GM10266 (cell line): ENCODE measurements around the gene MORN1.

Experiments used
- DNase-seq: peaks from one replicate; pipeline ENCODE4 v3.0.0; 2012; ENCODE audit errors: extremely low spot score
- TF ChIP-seq, protein P1 (sequence below): IDR thresholded peaks from 2 replicates; pipeline ENCODE4 v1.5.1; 2012; ENCODE audit warnings: mild to moderate bottlenecking, low read depth; ENCODE audit not compliant: control insufficient read depth, insufficient read depth; ENCODE audit errors: missing control alignments

Gene MORN1

DNA sequence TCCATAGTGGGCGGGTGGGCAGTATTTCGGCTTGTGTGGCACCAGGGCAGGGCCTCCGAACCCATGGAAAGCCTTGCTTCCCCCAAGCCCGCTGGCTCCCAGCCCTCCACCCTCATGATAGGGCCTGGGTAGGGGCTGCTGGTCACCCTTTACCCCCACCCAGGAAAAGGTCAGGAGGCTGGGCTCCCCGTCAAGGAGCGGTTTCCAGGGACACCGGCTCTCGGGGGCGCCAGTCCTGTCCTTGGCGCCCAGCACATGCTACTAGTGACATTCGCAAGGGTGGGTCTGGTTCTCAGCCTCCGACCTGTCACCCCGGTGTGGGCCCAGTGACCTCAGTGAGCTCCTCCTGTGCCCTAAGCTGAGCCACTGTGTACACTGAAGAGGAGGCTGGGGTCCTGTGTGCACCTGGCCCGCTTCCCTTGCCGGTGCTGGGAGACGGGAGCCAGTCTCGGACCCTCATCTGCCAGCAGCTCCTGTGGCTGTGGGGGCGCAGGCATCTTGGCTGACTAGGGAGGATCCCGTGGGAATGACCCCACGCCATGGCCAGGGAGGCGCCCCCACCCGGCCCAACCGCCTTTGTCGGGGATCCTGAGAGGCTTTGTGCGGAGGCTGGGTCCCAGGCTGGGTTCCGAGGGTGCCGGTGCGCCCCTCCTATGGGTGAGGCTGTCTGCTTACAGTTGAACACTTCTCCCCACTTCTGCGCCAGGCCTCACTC is 108.6 kb downstream of the MORN1 start:
- DNase-seq, result no peak
- TF ChIP-seq, protein P1, sequence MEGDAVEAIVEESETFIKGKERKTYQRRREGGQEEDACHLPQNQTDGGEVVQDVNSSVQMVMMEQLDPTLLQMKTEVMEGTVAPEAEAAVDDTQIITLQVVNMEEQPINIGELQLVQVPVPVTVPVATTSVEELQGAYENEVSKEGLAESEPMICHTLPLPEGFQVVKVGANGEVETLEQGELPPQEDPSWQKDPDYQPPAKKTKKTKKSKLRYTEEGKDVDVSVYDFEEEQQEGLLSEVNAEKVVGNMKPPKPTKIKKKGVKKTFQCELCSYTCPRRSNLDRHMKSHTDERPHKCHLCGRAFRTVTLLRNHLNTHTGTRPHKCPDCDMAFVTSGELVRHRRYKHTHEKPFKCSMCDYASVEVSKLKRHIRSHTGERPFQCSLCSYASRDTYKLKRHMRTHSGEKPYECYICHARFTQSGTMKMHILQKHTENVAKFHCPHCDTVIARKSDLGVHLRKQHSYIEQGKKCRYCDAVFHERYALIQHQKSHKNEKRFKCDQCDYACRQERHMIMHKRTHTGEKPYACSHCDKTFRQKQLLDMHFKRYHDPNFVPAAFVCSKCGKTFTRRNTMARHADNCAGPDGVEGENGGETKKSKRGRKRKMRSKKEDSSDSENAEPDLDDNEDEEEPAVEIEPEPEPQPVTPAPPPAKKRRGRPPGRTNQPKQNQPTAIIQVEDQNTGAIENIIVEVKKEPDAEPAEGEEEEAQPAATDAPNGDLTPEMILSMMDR, result no peak

DNA sequence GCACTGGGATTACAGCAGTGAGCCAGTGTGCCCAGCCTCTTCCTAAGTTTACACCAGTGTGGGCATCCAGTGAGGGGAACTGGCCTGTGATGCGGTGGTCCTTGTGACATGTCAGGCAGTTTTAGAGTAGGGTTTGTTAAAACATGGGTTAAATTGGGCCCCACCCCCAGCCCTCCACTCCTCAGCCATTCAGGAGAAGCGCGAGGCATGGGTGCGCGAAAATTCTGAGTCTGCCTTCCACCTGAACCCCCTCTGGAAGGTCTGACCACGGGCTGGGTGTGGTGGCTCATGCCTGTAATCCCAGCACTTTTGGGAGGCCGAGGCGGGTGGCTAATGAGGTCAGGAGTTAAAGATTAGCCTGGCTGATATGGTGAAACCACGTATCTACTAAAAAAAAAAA is 111.5 kb downstream of the MORN1 start:
- no peak for DNase-seq
- TF ChIP-seq, protein P1, result no peak

DNA sequence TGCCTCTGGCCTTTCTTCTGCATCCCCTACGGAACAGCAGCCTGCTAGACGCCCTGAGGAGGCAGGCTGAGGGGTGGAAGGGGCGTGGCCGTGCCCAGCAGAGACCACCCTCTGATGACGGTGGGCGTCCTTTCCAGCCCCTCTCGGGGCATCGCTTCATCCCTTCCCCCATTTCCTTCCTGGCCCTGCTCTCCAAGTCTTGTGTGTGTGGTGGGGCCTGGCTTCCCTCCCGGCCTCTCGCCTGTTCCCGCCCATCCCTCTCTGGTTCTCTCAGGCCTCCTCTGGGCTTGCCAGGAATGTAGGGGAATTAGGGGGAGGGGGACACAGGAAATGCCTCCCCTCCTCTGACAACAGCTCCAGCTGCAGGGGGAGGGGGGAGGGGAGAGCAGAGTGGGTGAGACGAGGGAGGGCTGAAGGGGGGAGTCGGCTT is 112.1 kb downstream of the MORN1 start:
- TF ChIP-seq, protein P1, result no peak
- DNase-seq, result no peak

DNA sequence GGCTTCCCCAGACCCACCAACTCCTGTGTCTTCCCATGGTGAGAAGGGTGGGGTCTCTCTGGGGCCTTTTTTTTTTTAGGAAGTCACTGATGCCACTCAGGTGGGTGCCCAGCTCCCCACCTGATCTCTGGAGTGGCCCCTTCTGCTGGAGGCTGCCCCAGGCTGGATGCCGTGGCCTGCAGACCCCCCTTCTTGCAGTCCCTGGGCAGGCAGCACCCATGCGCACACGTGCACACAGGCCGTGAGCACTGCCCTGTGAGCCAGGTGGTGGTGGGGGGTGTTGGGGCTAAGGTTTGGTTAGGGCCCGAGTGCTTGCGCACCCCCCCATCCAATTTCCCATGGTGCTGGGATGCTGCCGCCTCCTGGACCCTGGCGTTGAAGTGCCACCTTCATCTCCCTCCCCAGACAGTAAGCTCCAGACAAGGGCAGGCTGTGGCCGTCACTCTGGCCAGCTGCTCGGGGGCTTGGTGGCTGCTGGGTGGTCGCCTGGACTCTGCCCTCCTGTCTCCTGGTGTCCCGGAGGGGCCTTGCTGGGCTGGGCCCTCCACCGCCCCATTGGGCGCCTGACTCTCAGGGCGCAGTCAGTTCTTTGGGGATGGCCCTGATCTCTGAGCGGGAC is 112.7 kb downstream of the MORN1 start:
- DNase-seq, result no peak
- TF ChIP-seq, protein P1, result no peak

DNA sequence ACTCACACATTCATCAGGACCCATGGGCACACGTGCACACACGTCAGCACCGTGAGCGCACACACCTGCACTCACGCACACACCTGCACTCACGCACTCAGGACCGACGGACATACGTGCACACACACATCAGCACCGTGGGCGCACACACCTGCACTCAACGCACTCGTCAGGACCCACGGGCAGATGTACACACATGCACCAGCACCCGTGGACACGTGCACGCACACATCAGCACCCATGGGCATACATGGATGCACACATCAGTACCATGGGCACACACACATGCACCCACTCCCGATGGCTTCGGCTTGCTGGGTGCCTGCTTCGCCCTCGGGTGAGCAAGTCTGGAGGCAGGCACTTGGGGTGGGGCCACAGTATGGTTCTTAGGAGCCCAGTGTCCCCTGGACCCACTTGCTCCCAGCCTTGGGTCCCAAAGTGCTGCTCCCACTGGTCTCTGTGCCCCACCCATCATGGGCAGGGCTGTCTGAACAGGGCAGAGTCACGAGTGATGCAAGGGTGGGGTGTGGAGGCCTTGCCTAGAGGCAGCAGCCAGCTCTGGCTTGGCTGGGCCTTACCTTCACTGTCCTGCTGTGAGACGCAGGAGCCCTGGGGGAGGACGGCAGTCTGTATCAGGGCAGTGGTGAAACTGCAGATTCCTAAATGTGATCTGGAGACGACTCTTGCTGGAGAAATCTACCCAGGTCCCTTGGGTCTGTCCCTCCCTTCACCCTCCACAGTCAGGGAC is 113.4 kb downstream of the MORN1 start:
- TF ChIP-seq, protein P1, result no peak
- no peak for DNase-seq

DNA sequence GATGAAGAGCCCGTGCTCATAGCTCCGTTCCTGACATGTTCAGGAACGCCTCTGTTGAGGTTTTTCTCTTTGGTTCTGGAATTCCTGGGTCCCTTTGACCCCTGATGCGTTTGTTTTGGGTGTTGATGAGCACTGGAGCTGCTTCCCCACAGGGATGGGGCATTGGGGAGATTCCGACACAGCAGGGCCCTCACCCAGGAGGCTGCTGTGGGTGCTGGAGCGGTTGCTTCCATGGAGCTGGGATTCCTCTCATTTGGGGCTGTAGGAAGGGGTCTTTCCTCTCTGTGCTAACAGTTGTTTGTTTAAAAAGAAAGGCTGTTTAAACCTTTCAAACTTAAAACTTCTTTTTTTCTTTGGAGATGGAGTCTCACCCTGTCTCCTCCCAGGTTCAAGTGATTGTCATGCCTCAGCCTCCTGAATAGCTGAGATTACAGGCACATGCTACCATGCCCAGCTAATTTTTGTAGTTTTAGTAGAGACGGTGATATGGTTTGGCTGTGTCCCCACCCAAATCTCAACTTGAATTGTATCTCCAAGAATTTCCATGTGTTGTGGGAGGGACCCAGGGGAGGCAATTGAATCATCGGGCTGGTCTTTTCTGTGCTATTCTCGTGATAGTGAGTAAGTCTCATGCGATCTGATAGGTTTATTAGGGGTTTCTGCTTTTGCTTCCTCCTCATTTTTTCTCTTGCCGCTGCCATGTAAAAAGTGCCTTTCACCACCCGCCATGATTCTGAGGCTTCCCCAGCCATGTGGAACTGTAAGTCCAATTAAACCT is 114.4 kb downstream of the MORN1 start:
- no peak for DNase-seq
- TF ChIP-seq, protein P1, result no peak
